SK-N-MC (cell line): ENCODE data around the gene ATP10D.

Experiments
- DNase-seq: peaks from one replicate; pipeline ENCODE4 v3.0.0-alpha.2; 2011; ENCODE audit warnings: low read depth, low spot score
- H3K27ac ChIP-seq: fragments of 200-600 bp; sonication (generic); 2 replicates; pipeline ENCODE4 v1.5.1; 2016; ENCODE audit warnings: mixed run types
- H3K36me3 ChIP-seq: fragments of 200-600 bp; sonication (generic); 2 replicates; pipeline ENCODE4 v1.6.1; 2017; ENCODE audit warnings: antibody characterized with exemption, low read length, mixed read lengths; ENCODE audit not compliant: insufficient read depth
- H3K4me3 ChIP-seq: fragments of 200-600 bp; sonication (generic); 2 replicates; pipeline ENCODE4 v1.5.1; 2016
- H3K9ac ChIP-seq: fragments of 200-600 bp; sonication (generic); 2 replicates; pipeline ENCODE4 v1.8.0; 2017; ENCODE audit warnings: mixed run types, mixed read lengths; ENCODE audit not compliant: insufficient read length
- H3K9me3 ChIP-seq: fragments of 200-600 bp; sonication (generic); 2 replicates; pipeline ENCODE4 v1.6.1; 2017; ENCODE audit warnings: low read depth, mild to moderate bottlenecking, antibody characterized with exemption, low read length, moderate library complexity, mixed read lengths
- EZH2 ChIP-seq: fragments of 200-600 bp; sonication (generic); IDR thresholded peaks from one replicate; pipeline ENCODE4 v1.6.1; 2017; ENCODE audit warnings: antibody characterized with exemption
- FOXP2 ChIP-seq: optimal IDR thresholded peaks from 2 replicates; pipeline ENCODE3; 2011; ENCODE audit warnings: mild to moderate bottlenecking, moderate library complexity; ENCODE audit not compliant: insufficient read depth; ENCODE audit errors: extremely low read length, control extremely low read depth
- POLR2AphosphoS5 ChIP-seq: IDR thresholded peaks from 2 replicates; pipeline ENCODE4 v1.6.1; 2012; ENCODE audit warnings: mild to moderate bottlenecking, low read depth, low read length, borderline replicate concordance

The ATP10D gene

DNA sequence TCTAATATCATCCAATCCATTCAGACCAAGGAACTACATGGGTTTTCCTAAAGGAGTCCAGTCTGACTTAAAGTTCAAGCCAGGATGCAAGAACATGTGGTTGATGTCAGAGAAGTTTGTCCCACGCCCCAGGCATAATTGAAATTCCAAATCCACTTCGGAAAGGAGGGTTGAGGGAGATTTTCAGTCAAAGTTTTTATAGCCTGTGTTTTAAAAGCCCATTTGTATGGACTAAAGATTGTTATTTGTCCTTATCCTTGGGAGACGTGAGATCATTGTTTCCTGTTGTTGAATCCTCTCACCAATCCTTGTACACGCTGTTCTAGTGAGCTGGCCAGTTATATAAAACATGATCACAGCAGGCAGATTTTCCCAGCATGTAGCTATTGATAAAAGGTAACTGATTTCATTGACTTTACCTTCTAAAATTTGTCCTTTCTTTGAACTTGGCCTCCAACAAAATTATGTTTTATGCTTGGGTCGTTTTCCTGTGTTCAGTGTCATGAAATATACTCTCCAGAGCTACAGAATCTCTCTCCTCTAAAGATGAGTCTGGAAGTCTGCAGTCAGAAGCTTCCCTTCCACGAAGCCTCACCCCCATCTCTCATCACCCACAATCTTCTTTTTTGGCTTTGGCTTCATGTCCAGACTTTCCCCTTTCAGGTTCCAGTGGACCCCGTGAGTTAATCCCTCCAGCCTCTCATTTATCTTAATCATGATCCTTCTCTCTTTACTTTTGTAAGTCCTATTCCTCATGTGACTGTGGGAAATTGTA is 92.9 kb downstream of the ATP10D start:
- no peak overlapping the region for H3K9ac ChIP-seq
- TF ChIP-seq FOXP2, result no peak
- TF ChIP-seq POLR2AphosphoS5, result no peak
- no peak for TF ChIP-seq EZH2
- no peak overlapping the region for H3K27ac ChIP-seq
- H3K4me3 ChIP-seq, result no peak overlapping the region
- no peak for DNase-seq
- H3K36me3 ChIP-seq, result no peaks in the 10 kb centered on the region
- no peaks in the 10 kb centered on the region for H3K9me3 ChIP-seq

DNA sequence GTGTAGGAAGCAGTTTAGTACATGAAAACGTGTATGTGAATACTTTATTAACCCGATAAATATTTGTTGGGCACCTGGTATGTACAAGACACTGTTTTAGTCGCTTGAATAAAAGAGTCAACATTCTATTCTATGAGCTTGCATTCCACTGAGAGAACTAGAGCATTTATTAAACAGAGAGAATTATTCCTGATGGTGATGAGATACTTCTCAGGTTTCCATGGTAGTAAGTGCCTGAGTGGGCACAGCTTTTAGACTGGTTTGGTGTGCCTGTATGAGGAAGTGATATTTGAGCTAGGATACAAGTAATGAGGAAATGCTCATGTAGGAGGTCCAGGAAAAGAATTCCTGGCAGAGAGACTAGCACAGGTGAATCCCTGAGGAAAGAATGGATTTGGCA is 94.2 kb downstream of the ATP10D start:
- no peaks in the 10 kb centered on the region for H3K36me3 ChIP-seq

DNA sequence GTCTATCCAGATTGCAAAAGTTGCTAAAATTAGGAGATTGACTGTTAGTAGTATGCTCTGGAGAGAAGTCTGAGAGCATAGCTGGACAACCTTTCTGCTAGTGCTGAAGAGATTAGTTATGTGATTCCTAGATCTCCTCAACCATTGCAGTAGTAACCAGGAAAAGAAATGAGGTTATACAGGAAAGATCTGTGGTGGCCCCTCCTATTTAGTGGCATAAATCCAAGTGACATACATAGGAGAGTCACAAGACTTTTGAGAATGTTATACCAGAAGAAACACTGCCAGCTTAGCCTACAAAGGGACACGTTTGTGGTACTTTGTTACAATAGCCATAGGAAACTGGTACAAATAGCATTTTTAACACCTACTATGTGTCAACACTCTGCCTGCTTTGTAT is 105.2 kb downstream of the ATP10D start:
- H3K9me3 ChIP-seq, result no peaks in the 10 kb centered on the region
- peaks cover 6% of the 10 kb centered on the region for H3K36me3 ChIP-seq
- TF ChIP-seq POLR2AphosphoS5 (no peak), EZH2 (no peak), FOXP2 (no peak)
- no peak for DNase-seq
- H3K4me3 ChIP-seq, result no peak overlapping the region
- H3K9ac ChIP-seq, result no peak overlapping the region
- no peak overlapping the region for H3K27ac ChIP-seq

More for the DNA sequence above, 94.2 kb downstream of the ATP10D start:
- no peak overlapping the region for H3K27ac ChIP-seq
- H3K9ac ChIP-seq, result no peak overlapping the region
- no peak overlapping the region for H3K4me3 ChIP-seq
- no peak for DNase-seq
- TF ChIP-seq EZH2 (no peak), FOXP2 (no peak), POLR2AphosphoS5 (no peak)
- no peaks in the 10 kb centered on the region for H3K9me3 ChIP-seq

DNA sequence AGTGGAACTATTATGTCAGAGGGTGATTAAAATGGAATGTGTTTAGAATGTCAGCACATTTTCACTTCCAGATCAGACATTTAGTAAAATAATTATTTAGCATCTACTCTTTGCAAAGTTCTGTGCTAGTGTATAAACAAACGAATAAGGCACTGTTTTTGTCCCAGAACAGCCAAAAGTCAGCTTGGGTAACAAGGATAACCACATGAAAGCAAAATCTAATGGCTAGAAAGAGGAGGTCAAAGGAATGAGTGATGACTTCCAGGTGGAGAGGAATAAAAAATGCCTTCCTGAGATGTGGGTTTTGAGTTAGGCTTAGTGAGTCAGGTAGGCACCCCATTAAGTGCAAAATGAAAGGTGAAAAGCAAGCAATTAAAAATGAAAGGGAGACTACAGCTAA is 112.6 kb downstream of the ATP10D start:
- H3K9ac ChIP-seq, result no peak overlapping the region
- no peak overlapping the region for H3K27ac ChIP-seq
- no peaks in the 10 kb centered on the region for H3K36me3 ChIP-seq
- DNase-seq, result no peak
- TF ChIP-seq FOXP2 (no peak), POLR2AphosphoS5 (no peak), EZH2 (no peak)
- no peak overlapping the region for H3K4me3 ChIP-seq
- H3K9me3 ChIP-seq, result no peaks in the 10 kb centered on the region

DNA sequence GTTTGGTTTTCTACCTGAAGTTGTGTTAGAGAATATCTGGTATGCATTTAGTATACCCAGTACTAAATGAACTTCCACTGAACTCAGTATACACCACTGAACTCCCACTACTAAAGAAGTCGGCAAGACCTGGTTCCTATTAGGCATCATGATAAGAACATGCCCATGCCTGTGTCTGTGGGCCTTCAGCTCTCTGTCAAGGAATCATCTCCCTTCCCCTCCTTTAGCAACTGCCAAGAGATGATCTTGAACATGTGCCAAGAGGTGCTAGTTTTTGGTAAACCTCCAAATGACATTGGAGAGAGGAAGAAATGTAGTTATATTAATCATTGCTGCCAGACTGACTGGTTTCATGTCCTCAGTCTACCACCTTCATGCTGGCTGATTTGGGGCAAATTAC is 113.2 kb downstream of the ATP10D start:
- H3K36me3 ChIP-seq, result no peaks in the 10 kb centered on the region
- DNase-seq, result no peak
- H3K27ac ChIP-seq, result no peak overlapping the region
- no peaks in the 10 kb centered on the region for H3K9me3 ChIP-seq
- no peak overlapping the region for H3K4me3 ChIP-seq
- H3K9ac ChIP-seq, result no peak overlapping the region
- TF ChIP-seq POLR2AphosphoS5, result no peak
- TF ChIP-seq EZH2, result no peak
- TF ChIP-seq FOXP2, result no peak

DNA sequence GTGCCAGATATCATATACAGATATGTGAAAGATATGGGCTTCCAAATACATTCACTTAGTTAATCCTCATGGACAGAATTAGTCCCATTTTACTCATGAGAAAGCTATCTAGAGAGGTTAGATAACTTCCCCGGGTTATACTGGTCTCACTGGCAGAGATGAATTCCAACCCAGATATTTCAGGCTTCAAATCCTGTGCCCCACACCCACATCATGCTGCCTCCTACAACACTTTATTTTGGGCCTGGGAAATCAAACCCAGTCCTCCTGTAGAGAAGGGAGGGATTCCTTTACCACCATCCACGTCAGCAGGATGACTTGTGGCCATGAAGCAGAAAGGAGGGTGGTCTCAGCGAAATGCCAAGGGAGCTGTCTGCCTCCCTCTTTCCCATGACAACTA is 113.8 kb downstream of the ATP10D start:
- TF ChIP-seq EZH2 (no peak), FOXP2 (no peak), POLR2AphosphoS5 (no peak)
- H3K27ac ChIP-seq, result no peak overlapping the region
- no peak overlapping the region for H3K9ac ChIP-seq
- DNase-seq, result no peak
- no peaks in the 10 kb centered on the region for H3K9me3 ChIP-seq
- H3K36me3 ChIP-seq, result no peaks in the 10 kb centered on the region
- H3K4me3 ChIP-seq, result no peak overlapping the region

DNA sequence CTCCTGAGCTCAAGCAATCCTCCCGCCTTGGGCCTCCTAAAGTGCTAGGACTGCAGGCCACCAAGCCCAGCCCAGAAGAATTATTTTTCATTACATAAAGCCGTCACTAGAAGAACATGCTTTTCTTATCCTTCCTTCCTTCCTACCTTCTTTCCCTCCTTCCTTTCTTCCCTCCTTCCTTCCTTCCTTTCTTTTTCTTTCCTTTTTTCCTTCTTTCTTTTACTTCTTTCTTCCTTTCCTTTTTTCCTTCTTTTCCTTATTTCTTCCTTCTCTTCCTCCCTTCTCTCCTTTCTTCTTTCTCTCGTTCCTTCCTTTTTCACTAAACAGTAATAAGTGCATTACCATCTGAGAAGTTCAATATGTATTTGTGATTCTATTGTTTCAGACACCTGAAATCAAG is 121.4 kb downstream of the ATP10D start:
- TF ChIP-seq FOXP2 (no peak), POLR2AphosphoS5 (no peak), EZH2 (no peak)
- Histone ChIP-seq H3K9ac (no peak overlapping the region), H3K4me3 (no peak overlapping the region), H3K36me3 (no peaks in the 10 kb centered on the region), H3K27ac (no peak overlapping the region), H3K9me3 (no peaks in the 10 kb centered on the region)
- DNase-seq, result no peak

DNA sequence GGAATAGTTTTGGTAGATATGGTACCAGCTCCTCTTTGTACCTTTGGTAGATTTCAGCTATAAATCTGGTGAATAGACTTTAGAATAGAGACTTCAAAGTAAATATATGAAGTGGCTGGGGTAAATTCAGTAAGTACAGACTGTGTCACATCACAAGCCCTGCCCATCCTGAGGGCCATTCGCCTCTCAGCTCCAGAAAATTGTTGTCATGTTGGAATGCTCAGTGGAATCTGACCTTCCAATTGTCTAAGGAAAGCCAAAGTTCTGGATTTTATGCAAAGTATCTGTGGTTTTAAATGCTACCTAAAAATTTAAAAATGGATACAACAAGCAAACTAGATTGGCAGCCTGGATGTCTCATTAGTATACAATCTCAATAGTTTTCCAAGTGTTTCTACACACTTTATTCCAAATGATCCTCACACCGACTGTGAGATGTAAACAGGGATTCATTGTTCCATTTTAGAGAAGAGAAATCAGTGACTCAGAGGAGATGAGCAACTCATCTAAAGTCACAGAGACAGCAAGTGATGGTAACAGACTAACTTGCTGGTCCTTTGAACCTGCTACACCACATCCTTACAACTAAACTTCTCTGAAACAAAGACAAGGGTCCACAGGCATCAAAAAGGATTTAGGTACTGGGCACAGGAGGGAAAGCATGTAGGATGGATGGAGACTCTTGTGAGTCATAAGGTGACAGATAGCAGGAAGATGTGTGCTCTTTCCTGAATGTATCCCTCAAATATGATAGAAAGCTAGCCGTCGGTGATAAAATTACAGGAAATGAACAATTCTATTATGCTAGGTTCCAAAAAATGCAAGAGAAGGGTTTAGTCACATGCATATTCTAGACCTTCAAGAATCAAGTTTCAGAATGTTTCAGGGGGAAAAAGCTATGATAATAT is 127.3 kb downstream of the ATP10D start:
- H3K4me3 ChIP-seq, result no peak overlapping the region
- no peak overlapping the region for H3K27ac ChIP-seq
- H3K9ac ChIP-seq, result no peak overlapping the region
- TF ChIP-seq EZH2 (no peak), POLR2AphosphoS5 (no peak), FOXP2 (no peak)
- DNase-seq, result no peak
- H3K36me3 ChIP-seq, result no peaks in the 10 kb centered on the region
- no peaks in the 10 kb centered on the region for H3K9me3 ChIP-seq
